K562 (cell line): ENCODE results near the gene ZNF234. TPM values are rescaled to one million over a fixed set of nuclear protein-coding genes. Genes with fewer than 3 reads are reported as not detected.
A peak's percentile ranks its signal among the peaks of the same experiment; 100 is the strongest.

Source experiments
- KDM4B ChIP-seq, 2 experiments: fragments of 450-650 bp in 1 of 2; sonication (generic) in 1 of 2; IDR thresholded peaks; 2 replicates each; pipeline ENCODE4 v1.6.1; 2016 to 2017; ENCODE audit warnings: borderline replicate concordance in 2 of 2, antibody characterized with exemption in 1 of 2, low read depth in 1 of 2, mild to moderate bottlenecking in 1 of 2
- NFIX ChIP-seq: fragments of 250-450 bp; sonication (Bioruptor Pico); IDR thresholded peaks from 2 replicates; pipeline ENCODE4 v1.4.0; 2020; ENCODE audit warnings: low read depth, mild to moderate bottlenecking, moderate library complexity
- NR4A1 ChIP-seq, 2 experiments: fragments of 250-450 bp in 1 of 2; fragments of 450-650 bp in 1 of 2; sonication (Bioruptor Pico) in 1 of 2; IDR thresholded peaks; 2 replicates each; pipeline versions ENCODE4 v1.4.0 to v1.6.1; 2016 to 2020; ENCODE audit warnings: mild to moderate bottlenecking in 2 of 2, missing compliant biosample characterization in 1 of 2, missing genetic modification characterization in 1 of 2, moderate library complexity in 1 of 2
- RAD21 ChIP-seq, 2 experiments: fragments of 250-450 bp in 1 of 2; fragments of 450-650 bp in 1 of 2; sonication (Bioruptor Pico) in 1 of 2; formaldehyde crosslinking in 1 of 2; IDR thresholded peaks in 1 of 2; conservative IDR thresholded peaks in 1 of 2; 2 replicates each; pipeline versions ENCODE4 v1.4.0 to v1.8.0; 2020 to 2022; ENCODE audit warnings: mild to moderate bottlenecking in 2 of 2, moderate library complexity in 1 of 2
- SLC30A9 ChIP-seq: fragments of 250-450 bp; sonication (Bioruptor Pico); IDR thresholded peaks from 2 replicates; pipeline ENCODE4 v1.8.0; 2022; ENCODE audit warnings: mild to moderate bottlenecking, moderate library complexity
- SRF ChIP-seq, 2 experiments: fragments of 250-450, 450-650 bp in 1 of 2; sonication (Bioruptor Pico) in 1 of 2; sonication (generic) in 1 of 2; formaldehyde crosslinking; IDR thresholded peaks; 2 replicates each; pipeline versions ENCODE4 v1.5.0 to v1.5.1; 2020 to 2022; ENCODE audit warnings: mild to moderate bottlenecking in 1 of 2, missing genetic modification reagents in 1 of 2
- STAT5B ChIP-seq: fragments of 250-450 bp; sonication (Bioruptor Pico); IDR thresholded peaks from 2 replicates; pipeline ENCODE4 v1.8.0; 2021; ENCODE audit warnings: mild to moderate bottlenecking, inconsistent platforms
- ZBTB11 ChIP-seq, 3 experiments: fragments of 200-800 bp in 1 of 3; fragments of 250-450 bp in 1 of 3; fragments of 450-650 bp in 1 of 3; sonication (Bioruptor Pico) in 1 of 3; sonication (Bioruptor generic) in 1 of 3; formaldehyde crosslinking in 1 of 3; IDR thresholded peaks; 2 replicates each; pipeline versions ENCODE4 v1.6.1 to v1.8.0; 2016 to 2022; ENCODE audit warnings: mild to moderate bottlenecking in 2 of 3, missing genetic modification characterization in 2 of 3, missing compliant biosample characterization in 1 of 3, moderate library complexity in 1 of 3
- ZNF134 ChIP-seq: fragments of 250-450 bp; sonication (Bioruptor Pico); conservative IDR thresholded peaks from 2 replicates; pipeline ENCODE4 v1.4.0; 2020
- ZNF398 ChIP-seq: fragments of 250-450 bp; sonication (Bioruptor Pico); IDR thresholded peaks from 2 replicates; pipeline ENCODE4 v1.8.0; 2021; ENCODE audit warnings: moderate library complexity, mild to moderate bottlenecking, inconsistent platforms
- polyA plus RNA-seq, 8 experiments: library from polyadenylated mRNA; depleted of rRNA in 4 of 8; stranded (reverse) in 5 of 8; unstranded in 3 of 8; fragments of >200 nt; fragmentation: Nextera tagmentation in 2 of 8; fragmentation: Illumina TruSeq in 1 of 8; extraction: Ambion mirVana in 2 of 8; extraction: Trizol in 1 of 8; gene quantifications; 2 replicates each; pipeline versions ENCODE4 v1.2.1 to v1.2.3, GENCODE V29; 2011 to 2014; ENCODE audit warnings: inconsistent platforms in 1 of 8, missing spikeins in 1 of 8
- total RNA-seq, 7 experiments: library from RNA; depleted of rRNA in 6 of 7; stranded (reverse); fragments of >200 nt in 6 of 7; fragmentation: Illumina TruSeq in 2 of 7; extraction: Trizol in 2 of 7; gene quantifications; 2 replicates each; pipeline versions ENCODE4 v1.2.1 to v1.2.3, GENCODE V29; 2011 to 2021; ENCODE audit warnings: low replicate concordance in 1 of 7
- TF ChIP-seq, protein P1 (sequence below): sonication (generic); formaldehyde crosslinking; IDR thresholded peaks from 2 replicates; pipeline ENCODE4 v1.8.0; 2023; ENCODE audit warnings: mild to moderate bottlenecking, missing genetic modification reagents
- TF ChIP-seq, protein P2 (sequence below), 2 experiments: fragments of 450-650 bp in 1 of 2; sonication (generic) in 1 of 2; formaldehyde crosslinking in 1 of 2; IDR thresholded peaks in 1 of 2; conservative IDR thresholded peaks in 1 of 2; 2 replicates each; pipeline versions ENCODE4 v1.6.1 to v1.8.1; 2016 to 2023; ENCODE audit warnings: mild to moderate bottlenecking in 2 of 2, moderate library complexity in 2 of 2, inconsistent platforms in 1 of 2, missing genetic modification reagents in 1 of 2

ZNF234 gene
- total and polyA plus RNA-seq, 9 of the 15 experiments (the other 6 are each of a cell fraction or from before 2014, with no cell fraction given): 0.82 to 2.9 (median 1.5) TPM

GRCh38 chr19:44207126-44207803 lies 65.9 kb downstream of the ZNF234 start (continued):
- TF ChIP-seq ZBTB11 (CRISPR knock-in tag; IDR thresholded peaks at IDR 0.05): peak in 2 of 3 experiments; percentile 68 to 95; a peak in 3 of 6 replicates
- TF ChIP-seq, protein P1, sequence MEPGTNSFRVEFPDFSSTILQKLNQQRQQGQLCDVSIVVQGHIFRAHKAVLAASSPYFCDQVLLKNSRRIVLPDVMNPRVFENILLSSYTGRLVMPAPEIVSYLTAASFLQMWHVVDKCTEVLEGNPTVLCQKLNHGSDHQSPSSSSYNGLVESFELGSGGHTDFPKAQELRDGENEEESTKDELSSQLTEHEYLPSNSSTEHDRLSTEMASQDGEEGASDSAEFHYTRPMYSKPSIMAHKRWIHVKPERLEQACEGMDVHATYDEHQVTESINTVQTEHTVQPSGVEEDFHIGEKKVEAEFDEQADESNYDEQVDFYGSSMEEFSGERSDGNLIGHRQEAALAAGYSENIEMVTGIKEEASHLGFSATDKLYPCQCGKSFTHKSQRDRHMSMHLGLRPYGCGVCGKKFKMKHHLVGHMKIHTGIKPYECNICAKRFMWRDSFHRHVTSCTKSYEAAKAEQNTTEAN (CRISPR knock-in tag): no peak
- no peak for TF ChIP-seq STAT5B (CRISPR knock-in tag)
- TF ChIP-seq SLC30A9 (CRISPR knock-in tag): no peak
- TF ChIP-seq KDM4B (IDR thresholded peaks at IDR 0.05; ENCODE audit: borderline replicate concordance in 2 of 2, low read depth in 1 of 2): peak in 1 of 2 experiments; percentile 82; a peak in 1 of 4 replicates
- no peak for TF ChIP-seq SRF (CRISPR knock-in tag; IDR thresholded peaks at IDR 0.05)
- no peak for TF ChIP-seq ZNF398 (CRISPR knock-in tag)
- TF ChIP-seq, protein P2, sequence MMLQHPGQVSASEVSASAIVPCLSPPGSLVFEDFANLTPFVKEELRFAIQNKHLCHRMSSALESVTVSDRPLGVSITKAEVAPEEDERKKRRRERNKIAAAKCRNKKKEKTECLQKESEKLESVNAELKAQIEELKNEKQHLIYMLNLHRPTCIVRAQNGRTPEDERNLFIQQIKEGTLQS (IDR thresholded peaks at IDR 0.05): no peak
- TF ChIP-seq, protein P2 (CRISPR knock-in tag; conservative IDR thresholded peaks at IDR 0.05): no peak
- TF ChIP-seq NFIX (CRISPR knock-in tag): no peak
- TF ChIP-seq ZNF134: 0 out of 2 replicates have a peak, but pooled peaks have one; percentile 19
- no peak for TF ChIP-seq RAD21 (CRISPR knock-in tag; conservative IDR thresholded peaks at IDR 0.05 in 1 of 2, IDR thresholded peaks at IDR 0.05 in 1 of 2)
- no peak for TF ChIP-seq NR4A1 (CRISPR knock-in tag; IDR thresholded peaks at IDR 0.05)
- TF ChIP-seq NR4A1 (tag; IDR thresholded peaks at IDR 0.05): no peak
